Nephron (organoid): ENCODE results near the gene SMIM33.
"Not testable (repeated sequence)": the region's sequence is repeated elsewhere in the genome, so short reads cannot be mapped to it uniquely, and the experiment has no call there.

Experiments used
- H3K27ac Mint-ChIP-seq, 3 experiments: 2 replicates each; pipeline ENCODE4 v1.8.0; 2020; ENCODE audit warnings: mixed read lengths in 3 of 3, mild to moderate bottlenecking in 2 of 3, moderate library complexity in 1 of 3
- H3K27me3 Mint-ChIP-seq: 2 replicates; pipeline ENCODE4 v1.8.0; 2021; ENCODE audit warnings: low read depth, mild to moderate bottlenecking, moderate library complexity, mixed read lengths
- H3K36me3 Mint-ChIP-seq: 2 replicates; pipeline ENCODE4 v1.8.0; 2020; ENCODE audit warnings: low read depth, mixed read lengths
- H3K4me1 Mint-ChIP-seq: 2 replicates; pipeline ENCODE4 v1.8.0; 2020; ENCODE audit warnings: mixed read lengths
- H3K4me3 Mint-ChIP-seq, 3 experiments: 2 replicates each; pipeline ENCODE4 v1.8.0; 2020; ENCODE audit warnings: mild to moderate bottlenecking in 3 of 3, mixed read lengths in 3 of 3, moderate library complexity in 2 of 3
- H3K9me3 Mint-ChIP-seq: 2 replicates; pipeline ENCODE4 v1.8.0; 2020; ENCODE audit warnings: mixed read lengths
- CTCF ChIP-seq, 3 experiments: fragments of 200-600 bp; sonication (generic); IDR thresholded peaks; one replicate each; pipeline ENCODE4 v1.5.0; 2021; ENCODE audit warnings: antibody characterized with exemption in 3 of 3; ENCODE audit not compliant: unreplicated experiment in 3 of 3

The SMIM33 gene

DNA sequence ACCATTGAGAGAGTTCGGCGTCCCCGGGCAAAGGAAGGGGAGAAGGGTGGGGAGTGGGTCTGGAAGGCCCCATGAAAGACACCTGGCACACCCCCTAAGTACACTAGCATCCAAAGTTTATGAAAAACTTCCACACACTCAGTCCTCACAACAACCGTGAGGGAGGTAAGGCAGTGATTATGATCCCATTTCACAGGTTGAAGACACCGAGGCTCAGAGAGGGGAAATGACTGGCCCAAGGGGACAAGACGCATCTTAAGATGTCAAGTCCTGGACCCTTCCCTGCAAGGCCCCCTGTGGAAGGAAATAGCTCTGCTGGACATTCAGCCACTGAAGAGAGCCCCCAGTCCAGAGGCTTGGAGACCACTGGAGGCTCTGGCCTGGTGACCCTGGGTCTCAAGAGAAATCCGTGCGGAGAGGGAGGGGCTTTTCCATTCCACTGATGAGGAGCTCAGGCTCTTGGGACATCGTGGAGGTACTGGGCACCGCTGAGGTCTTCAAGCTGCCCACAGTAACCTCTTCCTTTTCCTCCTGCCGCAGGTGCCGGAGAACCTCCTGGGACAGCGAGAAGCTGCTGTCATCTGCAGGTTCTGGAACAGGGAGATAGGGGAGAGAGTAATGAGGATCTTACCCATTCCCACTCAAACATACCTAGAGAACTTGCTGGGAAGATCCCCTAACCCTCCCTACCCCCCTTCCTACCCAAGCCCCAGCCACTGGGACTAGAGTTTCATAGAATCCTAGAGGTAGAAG, 5.2 kb downstream of the SMIM33 start:
- no peaks in the 10 kb centered on the region for H3K27me3 Mint-ChIP-seq
- no peaks in the 10 kb centered on the region for H3K36me3 Mint-ChIP-seq
- H3K4me1 Mint-ChIP-seq = peaks cover 44% of the 10 kb centered on the region
- H3K9me3 Mint-ChIP-seq = no peaks in the 10 kb centered on the region
- no peak for TF ChIP-seq CTCF (IDR thresholded peaks at IDR 0.05; ENCODE audit: unreplicated experiment in 3 of 3)
- no peak overlapping the region for H3K4me3 Mint-ChIP-seq
- H3K27ac Mint-ChIP-seq = peak overlapping the region in 2 of 3 experiments; percentile 49 to 60

DNA sequence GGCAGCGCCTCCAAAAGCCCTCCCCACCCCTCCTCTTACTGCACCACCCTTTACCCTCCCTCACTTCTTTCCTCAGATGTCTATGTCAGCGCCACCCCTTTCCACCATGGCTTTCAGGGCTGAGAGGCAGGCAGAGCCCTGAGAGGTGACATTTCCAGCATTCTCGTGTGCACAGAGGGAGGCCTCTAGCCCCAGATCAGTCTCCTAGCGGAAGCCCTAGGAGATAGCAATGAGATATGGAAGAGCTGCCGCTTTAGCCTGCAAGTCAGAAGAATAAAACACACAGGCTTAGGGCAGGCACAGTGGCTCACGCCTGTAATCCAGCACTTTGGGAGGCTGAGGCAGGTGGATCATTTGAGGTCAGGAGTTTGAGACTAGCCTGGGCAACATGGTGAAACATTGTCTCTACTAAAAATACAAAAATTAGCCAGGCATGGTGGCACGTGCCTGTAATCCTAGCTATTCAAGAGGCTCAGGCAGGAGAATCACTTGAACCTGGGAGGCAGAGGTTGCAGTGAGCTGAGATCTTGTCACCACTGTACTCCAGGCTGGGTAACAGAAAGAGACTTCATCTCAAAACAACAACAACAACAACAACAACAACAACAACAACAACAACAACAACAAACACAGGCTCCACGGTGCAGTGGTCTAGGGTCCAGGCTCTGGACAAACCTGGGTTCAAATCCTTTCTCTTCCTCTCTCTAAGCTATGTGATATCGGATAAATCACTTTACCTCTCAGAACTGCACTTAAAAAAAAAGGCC, 8.0 kb downstream of the SMIM33 start:
- H3K27me3 Mint-ChIP-seq, H3K36me3 Mint-ChIP-seq, H3K27ac Mint-ChIP-seq, H3K4me3 Mint-ChIP-seq, H3K9me3 Mint-ChIP-seq: not testable (repeated sequence)
- peaks cover 39% of the 10 kb centered on the region for H3K4me1 Mint-ChIP-seq

- H3K27me3 Mint-ChIP-seq, H3K9me3 Mint-ChIP-seq, H3K27ac Mint-ChIP-seq, H3K4me3 Mint-ChIP-seq, H3K36me3 Mint-ChIP-seq: not testable (repeated sequence)
- H3K4me1 Mint-ChIP-seq = peaks cover 37% of the 10 kb centered on the region
These were observed 8.9 kb downstream of the SMIM33 start for GRCh38 chr5:139479729-139480128.

DNA sequence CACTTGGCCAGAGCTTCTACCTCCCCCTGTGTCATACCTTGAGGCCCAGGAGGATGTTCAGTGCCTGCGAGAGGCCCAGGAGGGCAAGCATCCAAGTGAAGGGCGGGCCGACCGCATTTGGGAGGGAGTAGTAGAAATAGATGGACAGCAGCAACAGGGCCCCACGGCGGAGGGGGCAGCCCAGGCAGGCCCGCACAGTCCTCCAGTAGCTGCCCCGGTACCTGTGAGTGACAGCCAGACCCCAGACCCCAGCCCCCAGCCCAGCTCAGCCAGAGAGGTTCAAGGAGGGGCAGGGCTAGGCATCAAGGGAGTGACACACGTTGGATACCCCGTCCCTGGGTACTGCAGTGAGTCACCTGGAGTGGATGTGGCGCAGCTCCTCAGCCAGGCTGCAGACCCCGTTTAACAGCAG, 10.3 kb downstream of the SMIM33 start:
- Mint-ChIP-seq H3K36me3 (no peaks in the 10 kb centered on the region), H3K4me3 (peak overlapping the region in 2 of 3 experiments; percentile 56 to 74), H3K4me1 (peaks cover 31% of the 10 kb centered on the region)

DNA sequence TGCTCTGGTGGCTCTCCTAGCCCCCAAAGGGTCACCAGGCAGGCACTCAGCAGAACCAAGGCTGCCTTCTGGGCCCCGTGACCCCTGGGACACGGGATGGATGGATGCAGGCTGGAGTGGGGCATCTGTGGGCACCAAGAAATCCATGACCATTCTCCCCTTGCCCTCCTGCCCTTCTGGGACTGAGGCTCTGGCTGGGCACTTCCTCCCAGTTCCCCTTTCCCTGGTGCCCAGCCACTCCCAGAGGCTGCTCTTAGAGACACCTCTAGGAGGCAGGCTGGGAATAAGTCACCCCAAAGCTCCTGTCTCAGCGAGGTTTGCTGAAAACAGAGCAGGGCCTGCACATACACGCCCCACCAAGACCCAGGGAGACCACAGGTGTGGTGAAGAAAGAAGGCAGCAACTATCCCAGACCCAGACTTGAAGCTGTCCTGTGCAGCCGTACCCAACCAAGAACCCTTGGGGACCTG, 10.8 kb downstream of the SMIM33 start:
- Mint-ChIP-seq H3K4me3 (peak overlapping the region; percentile 62 to 90 (median 86)), H3K36me3 (no peaks in the 10 kb centered on the region), H3K27me3 (no peaks in the 10 kb centered on the region), H3K4me1 (peaks cover 35% of the 10 kb centered on the region), H3K27ac (peak overlapping the region; percentile 95 to 99 (median 99)), H3K9me3 (no peaks in the 10 kb centered on the region)
- TF ChIP-seq CTCF (IDR thresholded peaks at IDR 0.05; ENCODE audit: unreplicated experiment in 3 of 3) = no peak

More for the DNA sequence above, 10.3 kb downstream of the SMIM33 start:
- no peaks in the 10 kb centered on the region for H3K27me3 Mint-ChIP-seq
- no peak for TF ChIP-seq CTCF (IDR thresholded peaks at IDR 0.05; ENCODE audit: unreplicated experiment in 3 of 3)
- H3K9me3 Mint-ChIP-seq = no peaks in the 10 kb centered on the region
- H3K27ac Mint-ChIP-seq = peak overlapping the region in 2 of 3 experiments; percentile 87 to 99

DNA sequence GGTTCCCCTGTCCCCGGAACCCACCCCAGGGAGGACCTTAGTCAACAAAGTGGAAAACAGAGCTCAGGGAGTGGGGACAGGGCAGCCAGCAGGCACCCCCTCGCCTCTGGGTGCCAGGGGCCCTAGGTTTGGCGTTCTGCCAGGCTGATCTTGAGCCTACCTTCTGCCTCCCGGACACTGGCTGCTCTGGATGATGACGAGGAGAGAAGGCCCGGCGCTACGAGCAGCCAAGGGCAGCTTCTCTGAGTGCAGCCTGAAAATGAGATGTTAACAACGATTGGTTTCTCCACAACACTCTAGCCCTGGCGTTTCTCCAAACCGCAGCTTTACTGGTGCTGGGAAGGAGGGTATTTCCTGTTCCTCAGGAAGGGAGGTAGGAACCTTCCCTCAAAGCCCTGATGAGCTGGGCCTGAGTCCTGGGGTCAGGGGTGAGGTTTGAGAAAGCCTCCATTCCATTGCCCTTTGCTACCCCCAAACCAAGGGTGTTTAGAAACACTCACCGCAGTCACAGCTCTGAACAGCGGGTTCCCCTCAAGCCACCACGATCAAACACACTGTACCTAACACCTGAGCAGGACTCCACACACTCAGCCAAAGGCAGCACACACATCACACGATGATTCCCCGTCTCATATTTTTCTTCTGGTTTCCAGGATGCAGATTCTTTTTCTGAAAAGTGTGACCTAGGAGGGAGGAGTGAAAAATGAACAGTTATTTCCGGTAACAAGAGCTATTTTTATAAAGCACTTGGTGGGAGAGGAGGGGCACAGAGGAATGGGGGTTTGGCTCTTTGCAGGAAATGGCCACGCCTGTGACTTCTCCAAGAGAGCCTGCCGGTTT, 11.5 kb downstream of the SMIM33 start, which contains the start of gene STING1:
Gene STING1, minus strand, starts transcription at position 709 of the 840 bp plus-strand sequence. CDS start 1,054 bp downstream, outside the sequence.
- H3K27me3 Mint-ChIP-seq = no peaks in the 10 kb centered on the region
- TF ChIP-seq CTCF (IDR thresholded peaks at IDR 0.05; ENCODE audit: unreplicated experiment in 3 of 3) = no peak
- no peaks in the 10 kb centered on the region for H3K9me3 Mint-ChIP-seq
- peak within 1 kb of the TSS; percentile 95 to 99 (median 99) for H3K27ac Mint-ChIP-seq
- peaks cover 36% of the 10 kb centered on the region for H3K4me1 Mint-ChIP-seq
- peak within 1 kb of the TSS; percentile 62 to 90 (median 86) for H3K4me3 Mint-ChIP-seq
- no peaks in the 10 kb centered on the region for H3K36me3 Mint-ChIP-seq

DNA sequence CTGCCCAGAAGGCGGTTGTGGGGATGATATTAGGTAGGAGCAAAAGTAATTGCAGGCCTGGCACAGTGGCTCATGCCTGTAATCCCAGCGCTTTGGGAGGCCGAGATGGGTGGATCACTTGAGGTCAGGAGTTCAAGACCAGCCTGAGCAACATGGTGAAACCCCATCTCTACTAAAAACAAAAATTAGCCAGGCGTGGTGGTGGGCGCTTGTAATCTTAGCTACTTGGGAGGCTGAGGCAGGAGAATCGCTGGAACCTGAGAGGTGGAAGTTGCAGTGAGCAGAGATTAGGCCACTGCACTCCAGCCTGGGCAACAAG, 12.0 kb downstream of the SMIM33 start:
- not testable (repeated sequence) for H3K27me3 Mint-ChIP-seq
- peaks cover 36% of the 10 kb centered on the region for H3K4me1 Mint-ChIP-seq
- H3K27ac Mint-ChIP-seq = peak overlapping the region; percentile 95 to 99 (median 99)

More for the DNA sequence above, 12.0 kb downstream of the SMIM33 start:
- H3K9me3 Mint-ChIP-seq, H3K36me3 Mint-ChIP-seq: not testable (repeated sequence)
- peak overlapping the region; percentile 62 to 90 (median 86) for H3K4me3 Mint-ChIP-seq
